Colonic mucosa (tissue), 4 donors: ENCODE measurements around the gene TMEM175. TPM values are rescaled to one million over a fixed set of nuclear protein-coding genes. Genes with fewer than 3 reads are reported as not detected.

Source experiments
- DNase-seq: peaks from one replicate; pipeline ENCODE4 v3.0.0-alpha.2; 2020
- H3K27ac ChIP-seq: fragments of 200-600 bp; one replicate; pipeline ENCODE4 v1.8.0; 2021
- H3K27me3 ChIP-seq: fragments of 200-600 bp; one replicate; pipeline ENCODE4 v1.8.0; 2021
- H3K36me3 ChIP-seq: fragments of 200-600 bp; one replicate; pipeline ENCODE4 v1.8.0; 2021
- H3K4me1 ChIP-seq: fragments of 200-600 bp; one replicate; pipeline ENCODE4 v1.8.0; 2021; ENCODE audit warnings: mild to moderate bottlenecking
- H3K4me3 ChIP-seq: fragments of 200-600 bp; one replicate; pipeline ENCODE4 v1.8.0; 2021
- H3K9ac ChIP-seq, 2 donors: one replicate each; pipeline ENCODE4 v1.7.0; 2013; ENCODE audit warnings: control low read depth in 2 of 2, low read depth in 2 of 2, low read length in 2 of 2
- H3K9me3 ChIP-seq: fragments of 200-600 bp; one replicate; pipeline ENCODE4 v1.8.0; 2021
- CTCF ChIP-seq: fragments of 200-600 bp; IDR thresholded peaks from one replicate; pipeline ENCODE4 v1.8.0; 2022; ENCODE audit warnings: antibody characterized with exemption, mild to moderate bottlenecking
- intact Hi-C: fragments of 100-400 bp; cut with DNase I; formaldehyde crosslinking; loops from one replicate; pipeline ENCODE4 v1.14.1; 2022
- total RNA-seq, 2 donors: library from RNA; stranded (reverse); fragmentation: NEBNext Ultra II Directional in 1 of 2; extraction: Animal tissue kit (Norgen Biotek cat#: 25700) in 1 of 2; gene quantifications; one replicate each; pipeline ENCODE4 v1.2.1, GENCODE V29; 2021
- donor health status: healthy.
- donor health status: DM: no; HTN: no; CAD: no.
- donor health status: DM: no; HTN: no; CAD: no.

TMEM175 gene
- total RNA-seq = 10 to 100 TPM; 17.7 to 30.2 TPM

- Histone ChIP-seq H3K27ac (peak within 1 kb of the TSS; percentile 91), H3K27me3 (no peaks in the 10 kb centered on the region), H3K4me1 (peaks cover 19% of the 10 kb centered on the region), H3K9ac (peak within 1 kb of the TSS; percentile 95 to 99), H3K36me3 (no peaks in the 10 kb centered on the region), H3K9me3 (no peaks in the 10 kb centered on the region), H3K4me3 (peak within 1 kb of the TSS; percentile 96)
- no peak for TF ChIP-seq CTCF
- intact Hi-C loops = no loop called here
- DNase-seq = peak; percentile 95
Measured at GRCh38 chr4:931960-932712, at the start of gene TMEM175, which contains the start of gene GAK. TSS of gene TMEM175 (plus strand) at chr4:932460. CDS start at chr4:947740, 15,280 bp downstream. TSS of gene GAK (minus strand) at chr4:932316. CDS start at chr4:932187, 129 bp downstream.

GRCh38 chr4:882646-883045, 49.6 kb upstream of the TMEM175 start:
- no peak overlapping the region for H3K9ac ChIP-seq
- no peak for DNase-seq
- no peak for TF ChIP-seq CTCF
- H3K4me3 ChIP-seq = no peak overlapping the region
- H3K9me3 ChIP-seq = no peaks in the 10 kb centered on the region
- no peaks in the 10 kb centered on the region for H3K4me1 ChIP-seq
- H3K36me3 ChIP-seq = peaks cover 13% of the 10 kb centered on the region
- no peaks in the 10 kb centered on the region for H3K27me3 ChIP-seq
- intact Hi-C loops = no loop called here
- H3K27ac ChIP-seq = no peak overlapping the region

GRCh38 chr4:883377-884095, 48.7 kb upstream of the TMEM175 start:
- Histone ChIP-seq H3K36me3 (peaks cover 13% of the 10 kb centered on the region), H3K9ac (no peak overlapping the region), H3K27me3 (no peaks in the 10 kb centered on the region), H3K27ac (no peak overlapping the region), H3K9me3 (no peaks in the 10 kb centered on the region), H3K4me1 (no peaks in the 10 kb centered on the region), H3K4me3 (no peak overlapping the region)
- TF ChIP-seq CTCF = no peak
- DNase-seq = no peak
- intact Hi-C loops = no loop called here

GRCh38 chr4:884259-884658, 48.0 kb upstream of the TMEM175 start:
- TF ChIP-seq CTCF = no peak
- no peak for DNase-seq
- Histone ChIP-seq H3K4me1 (no peaks in the 10 kb centered on the region), H3K36me3 (peaks cover 13% of the 10 kb centered on the region), H3K4me3 (no peak overlapping the region), H3K27ac (no peak overlapping the region), H3K9me3 (no peaks in the 10 kb centered on the region), H3K27me3 (no peaks in the 10 kb centered on the region), H3K9ac (no peak overlapping the region)
- intact Hi-C loops = no loop called here

- Histone ChIP-seq H3K36me3 (peaks cover 13% of the 10 kb centered on the region), H3K4me1 (no peaks in the 10 kb centered on the region), H3K27ac (no peak overlapping the region), H3K27me3 (no peaks in the 10 kb centered on the region), H3K9me3 (no peaks in the 10 kb centered on the region), H3K4me3 (no peak overlapping the region), H3K9ac (no peak overlapping the region)
- DNase-seq = no peak
- intact Hi-C loops = no loop called here
- TF ChIP-seq CTCF = no peak
Measured at GRCh38 chr4:884896-885295, 47.4 kb upstream of the TMEM175 start.
